Adipocyte (in vitro differentiated cells): Measurements from ENCODE around the gene GPR137.
"Not testable (repeated sequence)": the region's sequence is repeated elsewhere in the genome, so short reads cannot be mapped to it uniquely, and the experiment has no call there.

Experiments used
- DNase-seq: peaks from one replicate; pipeline ENCODE4 v3.0.0-alpha.2; 2015; ENCODE audit warnings: low read depth
- H3K27me3 ChIP-seq: replicated peaks from 2 replicates; pipeline ENCODE4 v1.7.0; 2013; ENCODE audit warnings: mild to moderate bottlenecking, low read length, moderate library complexity; ENCODE audit not compliant: control insufficient read depth, insufficient read depth
- H3K36me3 ChIP-seq: 2 replicates; pipeline ENCODE4 v1.7.0; 2013; ENCODE audit warnings: low read length, mild to moderate bottlenecking, moderate library complexity; ENCODE audit not compliant: control insufficient read depth, insufficient read depth, severe bottlenecking
- H3K4me1 ChIP-seq: 2 replicates; pipeline ENCODE4 v1.7.0; 2013; ENCODE audit warnings: mild to moderate bottlenecking, low read length, moderate library complexity; ENCODE audit not compliant: control insufficient read depth, insufficient read depth
- H3K4me3 ChIP-seq: 2 replicates; pipeline ENCODE4 v1.7.0; 2013; ENCODE audit warnings: mild to moderate bottlenecking, low read length, moderate library complexity
- H3K9ac ChIP-seq: 2 replicates; pipeline ENCODE4 v1.7.0; 2013; ENCODE audit warnings: mild to moderate bottlenecking, low read length, moderate library complexity
- H3K9me3 ChIP-seq: 2 replicates; pipeline ENCODE4 v1.7.0; 2013; ENCODE audit warnings: mild to moderate bottlenecking, low read length, moderate library complexity; ENCODE audit not compliant: control insufficient read depth

Gene GPR137

DNA sequence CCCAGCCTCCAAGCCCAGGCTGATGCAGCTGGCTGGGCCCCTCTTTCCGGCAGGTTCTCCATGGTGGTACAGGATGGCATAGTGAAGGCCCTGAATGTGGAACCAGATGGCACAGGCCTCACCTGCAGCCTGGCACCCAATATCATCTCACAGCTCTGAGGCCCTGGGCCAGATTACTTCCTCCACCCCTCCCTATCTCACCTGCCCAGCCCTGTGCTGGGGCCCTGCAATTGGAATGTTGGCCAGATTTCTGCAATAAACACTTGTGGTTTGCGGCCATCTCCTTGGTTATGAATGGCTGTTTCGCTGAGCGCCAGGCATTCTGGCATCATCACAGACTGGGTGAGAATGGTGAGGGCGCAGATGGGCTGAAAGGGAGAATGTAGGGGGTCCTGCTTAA lies 35.9 kb downstream of the GPR137 start:
- peaks cover 14% of the 10 kb centered on the region for H3K4me1 ChIP-seq
- no peaks in the 10 kb centered on the region for H3K9me3 ChIP-seq
- H3K9ac ChIP-seq, result no peak overlapping the region
- no peak overlapping the region for H3K4me3 ChIP-seq
- no peak for DNase-seq
- H3K36me3 ChIP-seq, result peaks cover 15% of the 10 kb centered on the region
- no peaks in the 10 kb centered on the region for H3K27me3 ChIP-seq

DNA sequence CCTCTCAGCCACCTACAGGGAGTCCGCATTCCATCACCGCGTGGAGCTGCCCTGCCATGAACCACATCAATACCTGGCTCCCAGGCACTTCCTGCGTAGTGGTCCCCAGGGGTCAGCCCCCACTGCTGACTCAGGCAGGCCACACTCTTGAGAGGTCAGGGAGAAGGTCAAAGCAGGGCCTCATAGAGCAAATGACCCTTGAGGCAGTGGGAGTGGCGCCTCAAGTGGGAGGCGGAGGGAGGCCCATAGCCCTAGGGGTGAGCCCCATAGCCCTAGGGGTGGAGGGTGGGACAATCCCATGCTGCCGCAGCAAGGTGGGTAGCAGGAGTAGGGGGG lies 37.2 kb downstream of the GPR137 start:
- DNase-seq, result no peak
- no peak overlapping the region for H3K4me3 ChIP-seq
- no peak overlapping the region for H3K9ac ChIP-seq
- no peaks in the 10 kb centered on the region for H3K27me3 ChIP-seq
- peaks cover 11% of the 10 kb centered on the region for H3K4me1 ChIP-seq
- H3K9me3 ChIP-seq, result no peaks in the 10 kb centered on the region
- H3K36me3 ChIP-seq, result peaks cover 14% of the 10 kb centered on the region

DNA sequence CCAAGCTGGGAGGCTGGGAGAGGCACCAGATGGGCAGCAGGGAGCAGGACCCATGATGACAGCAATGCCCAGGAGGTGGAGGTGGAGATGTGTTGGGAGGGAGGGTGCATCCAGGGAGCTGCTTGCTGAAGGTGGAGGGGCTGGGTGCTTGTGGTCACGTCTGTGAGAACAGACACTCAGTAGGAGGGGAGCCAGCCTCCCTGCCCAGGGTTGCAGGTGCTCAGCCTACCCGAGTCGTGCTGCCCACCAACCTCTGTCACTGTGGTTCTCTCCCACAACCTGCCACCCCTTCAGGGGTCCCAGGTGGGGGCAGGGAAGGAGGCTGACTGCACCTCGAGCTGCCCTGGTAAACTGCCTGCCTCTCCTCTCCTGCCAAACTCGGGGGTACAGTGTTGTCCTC lies 37.7 kb downstream of the GPR137 start:
- Histone ChIP-seq H3K9me3 (no peaks in the 10 kb centered on the region), H3K27me3 (no peaks in the 10 kb centered on the region)
- no peak for DNase-seq

GRCh38 chr11:64323984-64324383 lies 38.3 kb downstream of the GPR137 start:
- not testable (repeated sequence) for H3K27me3 ChIP-seq, DNase-seq, H3K4me3 ChIP-seq, H3K9me3 ChIP-seq, H3K9ac ChIP-seq
- peaks cover 11% of the 10 kb centered on the region for H3K4me1 ChIP-seq
- H3K36me3 ChIP-seq, result peaks cover 14% of the 10 kb centered on the region

More for the DNA sequence above, 37.7 kb downstream of the GPR137 start:
- H3K36me3 ChIP-seq, result peaks cover 14% of the 10 kb centered on the region
- no peak overlapping the region for H3K4me3 ChIP-seq
- H3K4me1 ChIP-seq, result peaks cover 11% of the 10 kb centered on the region
- no peak overlapping the region for H3K9ac ChIP-seq

- peaks cover 14% of the 10 kb centered on the region for H3K36me3 ChIP-seq
- H3K27me3 ChIP-seq, result no peaks in the 10 kb centered on the region
- peaks cover 12% of the 10 kb centered on the region for H3K4me1 ChIP-seq
- DNase-seq, result no peak
- H3K9ac ChIP-seq, result no peak overlapping the region
- H3K4me3 ChIP-seq, result no peak overlapping the region
- no peaks in the 10 kb centered on the region for H3K9me3 ChIP-seq
Observed at GRCh38 chr11:64324692-64325469, 39.2 kb downstream of the GPR137 start.

GRCh38 chr11:64327375-64327774 lies 41.7 kb downstream of the GPR137 start:
- H3K9ac ChIP-seq, result no peak overlapping the region

GRCh38 chr11:64327993-64328392 lies 42.3 kb downstream of the GPR137 start:
- DNase-seq, result no peak
- Histone ChIP-seq H3K27me3 (no peaks in the 10 kb centered on the region), H3K36me3 (no peaks in the 10 kb centered on the region), H3K4me3 (no peak overlapping the region), H3K9ac (no peak overlapping the region), H3K4me1 (peaks cover 25% of the 10 kb centered on the region), H3K9me3 (no peaks in the 10 kb centered on the region)

More at GRCh38 chr11:64327375-64327774, 41.7 kb downstream of the GPR137 start:
- no peak for DNase-seq
- Histone ChIP-seq H3K9me3 (no peaks in the 10 kb centered on the region), H3K4me3 (no peak overlapping the region), H3K36me3 (peaks cover 2% of the 10 kb centered on the region), H3K4me1 (peaks cover 24% of the 10 kb centered on the region), H3K27me3 (no peaks in the 10 kb centered on the region)

DNA sequence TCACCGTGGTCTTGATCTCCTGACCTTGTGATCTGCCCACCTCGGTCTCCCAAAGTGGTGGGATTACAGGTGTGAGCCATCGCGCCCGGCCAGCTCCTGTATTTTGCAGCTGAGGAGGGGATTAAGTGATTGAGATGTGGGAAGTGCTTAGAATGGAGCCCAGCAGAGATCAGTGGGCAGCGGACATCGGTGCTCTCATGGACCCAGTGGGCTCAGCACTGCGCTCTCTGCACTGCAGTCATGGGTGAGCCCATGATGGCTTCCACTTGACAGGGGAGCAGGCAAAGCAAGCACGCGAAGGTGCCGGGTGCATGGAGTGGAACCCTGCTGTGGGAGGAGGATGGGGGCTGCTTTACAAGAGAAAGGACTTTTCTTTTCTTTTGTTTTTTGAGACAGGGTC lies 45.2 kb downstream of the GPR137 start:
- Histone ChIP-seq H3K4me1 (peaks cover 29% of the 10 kb centered on the region), H3K9ac (no peak overlapping the region), H3K9me3 (no peaks in the 10 kb centered on the region), H3K36me3 (no peaks in the 10 kb centered on the region), H3K4me3 (no peak overlapping the region), H3K27me3 (no peaks in the 10 kb centered on the region)
- no peak for DNase-seq

GRCh38 chr11:64331569-64332371 lies 46.1 kb downstream of the GPR137 start:
- H3K36me3 ChIP-seq, result no peaks in the 10 kb centered on the region
- no peaks in the 10 kb centered on the region for H3K27me3 ChIP-seq
- peaks cover 29% of the 10 kb centered on the region for H3K4me1 ChIP-seq
- H3K9ac ChIP-seq, result no peak overlapping the region
- H3K4me3 ChIP-seq, result no peak overlapping the region
- DNase-seq, result peak; percentile 81
- H3K9me3 ChIP-seq, result no peaks in the 10 kb centered on the region

GRCh38 chr11:64333556-64333955 lies 47.9 kb downstream of the GPR137 start:
- no peak for DNase-seq
- Histone ChIP-seq H3K4me3 (no peak overlapping the region), H3K4me1 (peaks cover 29% of the 10 kb centered on the region), H3K27me3 (no peaks in the 10 kb centered on the region), H3K9ac (no peak overlapping the region), H3K36me3 (no peaks in the 10 kb centered on the region), H3K9me3 (no peaks in the 10 kb centered on the region)

GRCh38 chr11:64334764-64335735 lies 49.4 kb downstream of the GPR137 start:
- no peaks in the 10 kb centered on the region for H3K36me3 ChIP-seq
- no peaks in the 10 kb centered on the region for H3K27me3 ChIP-seq
- H3K4me3 ChIP-seq, result no peak overlapping the region
- no peaks in the 10 kb centered on the region for H3K9me3 ChIP-seq
- H3K4me1 ChIP-seq, result peaks cover 17% of the 10 kb centered on the region
- DNase-seq, result peak; percentile 70
- H3K9ac ChIP-seq, result no peak overlapping the region
